K562 (cell line): Measurements from ENCODE around the gene CLEC3B. TPM values are rescaled to one million over a fixed set of nuclear protein-coding genes. Genes with fewer than 3 reads are reported as not detected.

Experiments
- ATAC-seq: fragments of 200-7000 bp; cut with Tn5 transposase; 3 replicates; pipeline ENCODE4 v1.9.1; 2020; ENCODE audit warnings: moderate library complexity
- BruUV-seq: library from RNA; stranded (reverse); fragments of 400-500 nt; replicated peaks from 2 replicates; lab custom pipeline; 2021; lab: Mats Ljungman, UMichigan
- CTCF ChIA-PET: fragments of 300-600 bp; formaldehyde crosslinking; extraction: SDS; loops from one replicate; lab custom pipeline; 2021; ENCODE audit warnings: low intra/inter-chr PET ratio; lab: Yijun Ruan, JAX
- POLR2A ChIA-PET: fragments of 300-600, 350-650 bp; sonication (Branson Sonifier 250); formaldehyde crosslinking; extraction: SDS; loops from one replicate; lab custom pipeline; 2021; ENCODE audit warnings: antibody characterized with exemption, inconsistent platforms; lab: Yijun Ruan, JAX
- DNase-seq, 4 experiments: peaks; one replicate each; pipeline versions ENCODE4 v3.0.0 to v3.0.0-alpha.2; 2011 to 2018; ENCODE audit warnings: low spot score in 3 of 4, mixed read lengths in 3 of 4; ENCODE audit errors: extremely low read depth in 1 of 4
- FAIRE-seq: peaks from 2 replicates; lab custom pipeline; 2011; peaks lifted over from hg19 to GRCh38; lab: Jason Lieb, UNC
- H2AFZ ChIP-seq: 2 replicates; pipeline ENCODE4 v1.6.0; 2011; ENCODE audit warnings: low read depth, low read length, control low read depth, inconsistent platforms
- H3K27ac ChIP-seq: fragments of 200-600 bp; 3 replicates; pipeline ENCODE4 v1.8.0; 2011; ENCODE audit warnings: low read depth, mild to moderate bottlenecking, control low read depth, inconsistent platforms, low read length, moderate library complexity, mixed read lengths; ENCODE audit errors: extremely low read depth
- H3K27me3 ChIP-seq, 2 experiments: fragments of 300-600 bp in 1 of 2; 2 replicates in 1 of 2; 3 replicates in 1 of 2; pipeline versions ENCODE4 v1.6.0 to v1.8.0; 2011; ENCODE audit warnings: inconsistent platforms in 2 of 2, low read length in 2 of 2, mild to moderate bottlenecking in 1 of 2, mixed read lengths in 1 of 2, moderate library complexity in 1 of 2; ENCODE audit not compliant: control insufficient read depth in 2 of 2, insufficient read depth in 2 of 2
- H3K36me3 ChIP-seq: fragments of 300-600 bp; 3 replicates; pipeline ENCODE4 v1.8.0; 2011; ENCODE audit warnings: mild to moderate bottlenecking, low read length, inconsistent platforms; ENCODE audit not compliant: control insufficient read depth, insufficient read depth
- H3K4me1 ChIP-seq, 2 experiments: fragments of 200-600 bp in 1 of 2; replicated peaks in 1 of 2; 2 replicates in 1 of 2; 3 replicates in 1 of 2; pipeline versions ENCODE4 v1.5.1 to v1.8.0; 2011; ENCODE audit warnings: inconsistent platforms in 2 of 2, low read length in 2 of 2, mild to moderate bottlenecking in 1 of 2, mixed read lengths in 1 of 2, moderate library complexity in 1 of 2; ENCODE audit not compliant: control insufficient read depth in 2 of 2, insufficient read depth in 2 of 2
- H3K4me2 ChIP-seq: 2 replicates; pipeline ENCODE4 v1.6.1; 2011; ENCODE audit warnings: low read length, control low read depth, inconsistent platforms, mixed read lengths; ENCODE audit not compliant: insufficient read depth
- H3K4me3 ChIP-seq: fragments of 200-600 bp; sonication (generic), shearing (Covaris generic); 2 replicates; pipeline ENCODE4 v1.5.1; 2016; ENCODE audit warnings: control low read depth, inconsistent platforms
- H3K79me2 ChIP-seq: fragments of 200-600 bp; 3 replicates; pipeline ENCODE4 v1.8.0; 2011; ENCODE audit warnings: low read length, inconsistent platforms; ENCODE audit not compliant: control insufficient read depth, insufficient read depth
- H3K9ac ChIP-seq, 2 experiments: 2 replicates each; pipeline versions ENCODE4 v1.6.0 to v1.6.1; 2011; ENCODE audit warnings: low read depth in 2 of 2, low read length in 2 of 2, control low read depth in 1 of 2, inconsistent platforms in 1 of 2, mild to moderate bottlenecking in 1 of 2, mixed read lengths in 1 of 2; ENCODE audit not compliant: insufficient read depth in 1 of 2
- H3K9me1 ChIP-seq: one replicate; pipeline ENCODE4 v1.6.0; 2011; ENCODE audit warnings: inconsistent platforms, mild to moderate bottlenecking, low read length, moderate library complexity; ENCODE audit not compliant: control insufficient read depth, insufficient read depth
- H3K9me3 ChIP-seq: replicated peaks from 2 replicates; pipeline ENCODE4 v1.5.1; 2011; ENCODE audit warnings: low read depth, low read length, inconsistent platforms; ENCODE audit not compliant: control insufficient read depth, insufficient read depth
- H4K20me1 ChIP-seq: replicated peaks from 2 replicates; pipeline ENCODE4 v1.6.1; 2011; ENCODE audit warnings: low read length, inconsistent platforms, mixed read lengths; ENCODE audit not compliant: control insufficient read depth, insufficient read depth
- GTF2F1 ChIP-seq: IDR thresholded peaks from 2 replicates; pipeline ENCODE4 v1.6.1; 2011; ENCODE audit warnings: low read depth, low read length, improper control_type of control experiment
- HSF4 ChIP-seq: fragments of 250-450 bp; sonication (Bioruptor Pico); IDR thresholded peaks from 2 replicates; pipeline ENCODE4 v2.1.2; 2022; ENCODE audit warnings: mild to moderate bottlenecking, moderate library complexity, borderline replicate concordance
- MEF2D ChIP-seq: conservative IDR thresholded peaks from 2 replicates; pipeline ENCODE4 v1.6.1; 2016; ENCODE audit warnings: low read depth, missing genetic modification characterization, missing compliant biosample characterization
- TAL1 ChIP-seq: fragments of 450-650 bp; IDR thresholded peaks from 2 replicates; pipeline ENCODE4 v1.6.1; 2016; ENCODE audit warnings: mild to moderate bottlenecking
- ZNF431 ChIP-seq: sonication (generic); formaldehyde crosslinking; IDR thresholded peaks from 2 replicates; pipeline ENCODE4 v1.8.0; 2022; ENCODE audit warnings: mild to moderate bottlenecking, missing genetic modification reagents
- WGBS: fragments of 100-300 bp; shearing (Covaris generic); methylation state at CpG from one replicate; pipeline ENCODE4 v1.1.6; 2016; ENCODE audit warnings: low coverage, mixed read lengths; ENCODE audit not compliant: insufficient coverage; ENCODE audit errors: missing lambda C conversion rate; 5-methylcytosine and 5-hydroxymethylcytosine counted together
- in situ Hi-C: fragments of 300-500 bp; cut with MboI; formaldehyde crosslinking; loops from 4 replicates; pipeline ENCODE4 v1.15.0; 2018; ENCODE audit warnings: inconsistent platforms, mixed read lengths
- intact Hi-C: fragments of 100-400 bp; cut with micrococcal nuclease; formaldehyde crosslinking; loops from 2 replicates; pipeline ENCODE4 v1.14.2; 2022
- polyA plus RNA-seq, 8 experiments: library from polyadenylated mRNA; depleted of rRNA in 4 of 8; stranded (reverse) in 5 of 8; unstranded in 3 of 8; fragments of >200 nt; fragmentation: Nextera tagmentation in 2 of 8; fragmentation: Illumina TruSeq in 1 of 8; extraction: Ambion mirVana in 2 of 8; extraction: Trizol in 1 of 8; gene quantifications; 2 replicates each; pipeline versions ENCODE4 v1.2.1 to v1.2.3, GENCODE V29; 2011 to 2014; ENCODE audit warnings: inconsistent platforms in 1 of 8, missing spikeins in 1 of 8
- total RNA-seq, 7 experiments: library from RNA; depleted of rRNA in 6 of 7; stranded (reverse); fragments of >200 nt in 6 of 7; fragmentation: Illumina TruSeq in 2 of 7; extraction: Trizol in 2 of 7; gene quantifications; 2 replicates each; pipeline versions ENCODE4 v1.2.1 to v1.2.3, GENCODE V29; 2011 to 2021; ENCODE audit warnings: low replicate concordance in 1 of 7
- TF ChIP-seq, protein P1 (sequence below): IDR thresholded peaks from 2 replicates; pipeline ENCODE4 v1.6.1; 2011; ENCODE audit warnings: borderline replicate concordance, low read depth, mild to moderate bottlenecking, moderate library complexity, low read length; ENCODE audit not compliant: insufficient read depth, poor library complexity, severe bottlenecking
- TF ChIP-seq, protein P2 (sequence below): fragments of 250-450 bp; sonication (Bioruptor Pico); IDR thresholded peaks from 2 replicates; pipeline ENCODE4 v1.8.0; 2022; ENCODE audit warnings: inconsistent platforms
- TF ChIP-seq, protein P3 (sequence below): sonication (generic); formaldehyde crosslinking; IDR thresholded peaks from 2 replicates; pipeline ENCODE4 v1.8.1; 2023; ENCODE audit warnings: mild to moderate bottlenecking, missing genetic modification reagents

The CLEC3B gene
- total and polyA plus RNA-seq, 9 of the 15 experiments (the other 6 are each of a cell fraction or from before 2014, with no cell fraction given), result not detected

DNA sequence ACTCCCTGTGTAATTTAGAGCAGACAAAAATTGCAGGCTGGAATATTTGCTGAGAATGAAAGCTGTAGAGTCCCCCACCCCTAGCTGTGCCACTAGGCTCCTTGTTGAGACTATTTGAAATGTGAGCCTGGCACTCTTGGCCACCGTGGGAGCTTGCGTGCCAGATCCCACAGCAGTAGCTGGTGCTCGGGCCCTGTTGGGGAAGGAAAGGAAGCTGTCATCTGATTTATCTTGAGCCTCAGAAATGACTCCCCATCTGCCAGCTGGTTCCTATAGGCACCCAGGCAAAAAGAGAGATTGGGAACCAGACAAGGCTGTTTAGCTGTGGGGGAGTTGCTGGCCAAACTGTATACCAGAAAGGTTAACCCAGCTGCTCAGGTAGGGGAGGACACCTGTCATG lies 23.4 kb upstream of the CLEC3B start:
- ChIA-PET CTCF (no interaction called here), POLR2A (interaction anchor here (1.5 to 1.6 kb wide), 2 partner anchors 9 to 10 kb away, joined by 5 read pairs; no protein-coding TSS in a partner anchor)
- H3K9me1 ChIP-seq, result no peaks in the 10 kb centered on the region
- H3K36me3 ChIP-seq, result peaks cover 85% of the 10 kb centered on the region
- no peak for FAIRE-seq
- no peak overlapping the region for H3K4me2 ChIP-seq
- intact Hi-C loops (no loop called here), in situ Hi-C loops (no loop called here)
- H3K9ac ChIP-seq, result no peak overlapping the region
- no peaks in the 10 kb centered on the region for H3K9me3 ChIP-seq
- H3K79me2 ChIP-seq, result no peaks in the 10 kb centered on the region
- BruUV-seq, result no TSS peak
- ATAC-seq, result no peak
- TF ChIP-seq GTF2F1, result no peak
- TF ChIP-seq, protein P1, sequence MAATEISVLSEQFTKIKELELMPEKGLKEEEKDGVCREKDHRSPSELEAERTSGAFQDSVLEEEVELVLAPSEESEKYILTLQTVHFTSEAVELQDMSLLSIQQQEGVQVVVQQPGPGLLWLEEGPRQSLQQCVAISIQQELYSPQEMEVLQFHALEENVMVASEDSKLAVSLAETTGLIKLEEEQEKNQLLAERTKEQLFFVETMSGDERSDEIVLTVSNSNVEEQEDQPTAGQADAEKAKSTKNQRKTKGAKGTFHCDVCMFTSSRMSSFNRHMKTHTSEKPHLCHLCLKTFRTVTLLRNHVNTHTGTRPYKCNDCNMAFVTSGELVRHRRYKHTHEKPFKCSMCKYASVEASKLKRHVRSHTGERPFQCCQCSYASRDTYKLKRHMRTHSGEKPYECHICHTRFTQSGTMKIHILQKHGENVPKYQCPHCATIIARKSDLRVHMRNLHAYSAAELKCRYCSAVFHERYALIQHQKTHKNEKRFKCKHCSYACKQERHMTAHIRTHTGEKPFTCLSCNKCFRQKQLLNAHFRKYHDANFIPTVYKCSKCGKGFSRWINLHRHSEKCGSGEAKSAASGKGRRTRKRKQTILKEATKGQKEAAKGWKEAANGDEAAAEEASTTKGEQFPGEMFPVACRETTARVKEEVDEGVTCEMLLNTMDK, result no peak
- no peak for TF ChIP-seq MEF2D (tag)
- no peak for TF ChIP-seq ZNF431 (CRISPR knock-in tag)
- TF ChIP-seq, protein P2, sequence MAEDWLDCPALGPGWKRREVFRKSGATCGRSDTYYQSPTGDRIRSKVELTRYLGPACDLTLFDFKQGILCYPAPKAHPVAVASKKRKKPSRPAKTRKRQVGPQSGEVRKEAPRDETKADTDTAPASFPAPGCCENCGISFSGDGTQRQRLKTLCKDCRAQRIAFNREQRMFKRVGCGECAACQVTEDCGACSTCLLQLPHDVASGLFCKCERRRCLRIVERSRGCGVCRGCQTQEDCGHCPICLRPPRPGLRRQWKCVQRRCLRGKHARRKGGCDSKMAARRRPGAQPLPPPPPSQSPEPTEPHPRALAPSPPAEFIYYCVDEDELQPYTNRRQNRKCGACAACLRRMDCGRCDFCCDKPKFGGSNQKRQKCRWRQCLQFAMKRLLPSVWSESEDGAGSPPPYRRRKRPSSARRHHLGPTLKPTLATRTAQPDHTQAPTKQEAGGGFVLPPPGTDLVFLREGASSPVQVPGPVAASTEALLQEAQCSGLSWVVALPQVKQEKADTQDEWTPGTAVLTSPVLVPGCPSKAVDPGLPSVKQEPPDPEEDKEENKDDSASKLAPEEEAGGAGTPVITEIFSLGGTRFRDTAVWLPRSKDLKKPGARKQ (CRISPR knock-in tag), result no peak
- TF ChIP-seq, protein P3, sequence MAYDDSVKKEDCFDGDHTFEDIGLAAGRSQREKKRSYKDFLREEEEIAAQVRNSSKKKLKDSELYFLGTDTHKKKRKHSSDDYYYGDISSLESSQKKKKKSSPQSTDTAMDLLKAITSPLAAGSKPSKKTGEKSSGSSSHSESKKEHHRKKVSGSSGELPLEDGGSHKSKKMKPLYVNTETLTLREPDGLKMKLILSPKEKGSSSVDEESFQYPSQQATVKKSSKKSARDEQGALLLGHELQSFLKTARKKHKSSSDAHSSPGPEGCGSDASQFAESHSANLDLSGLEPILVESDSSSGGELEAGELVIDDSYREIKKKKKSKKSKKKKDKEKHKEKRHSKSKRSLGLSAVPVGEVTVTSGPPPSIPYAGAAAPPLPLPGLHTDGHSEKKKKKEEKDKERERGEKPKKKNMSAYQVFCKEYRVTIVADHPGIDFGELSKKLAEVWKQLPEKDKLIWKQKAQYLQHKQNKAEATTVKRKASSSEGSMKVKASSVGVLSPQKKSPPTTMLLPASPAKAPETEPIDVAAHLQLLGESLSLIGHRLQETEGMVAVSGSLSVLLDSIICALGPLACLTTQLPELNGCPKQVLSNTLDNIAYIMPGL, result no peak
- no peak for TF ChIP-seq TAL1
- no peak for TF ChIP-seq HSF4 (CRISPR knock-in tag)
- H2AFZ ChIP-seq, result no peak overlapping the region
- H3K4me3 ChIP-seq, result no peak overlapping the region
- no peaks in the 10 kb centered on the region for H3K4me1 ChIP-seq
- H4K20me1 ChIP-seq, result no peaks in the 10 kb centered on the region
- WGBS, result 95% methylated on average over 3 of the region's 3 CpGs
- no peaks in the 10 kb centered on the region for H3K27me3 ChIP-seq
- DNase-seq, result no peak
- no peak overlapping the region for H3K27ac ChIP-seq
